Neural progenitor cell (in vitro differentiated cells): Measurements from ENCODE around the gene AIF1.

ENCODE experiments used
- CTCF ChIP-seq: fragments of 200-600 bp; sonication (generic); IDR thresholded peaks from 2 replicates; pipeline ENCODE4 v1.5.1; 2017; ENCODE audit warnings: antibody characterized with exemption, mild to moderate bottlenecking
- EZH2 ChIP-seq: fragments of 200-600 bp; sonication (generic); IDR thresholded peaks from 2 replicates; pipeline ENCODE4 v1.6.1; 2017; ENCODE audit warnings: antibody characterized with exemption, mild to moderate bottlenecking, moderate library complexity

- TF ChIP-seq CTCF = no peak
- no peak for TF ChIP-seq EZH2
Observed at GRCh38 chr6:31610968-31611367, 4.1 kb upstream of the AIF1 start.
